ENCODE measurements around the gene TCAP. TPM values are rescaled to one million over a fixed set of nuclear protein-coding genes. Genes with fewer than 3 reads are reported as not detected.

The TCAP gene
- total RNA-seq, 2 experiments from 2014 or later = 0.78 to 0.89 TPM

DNA sequence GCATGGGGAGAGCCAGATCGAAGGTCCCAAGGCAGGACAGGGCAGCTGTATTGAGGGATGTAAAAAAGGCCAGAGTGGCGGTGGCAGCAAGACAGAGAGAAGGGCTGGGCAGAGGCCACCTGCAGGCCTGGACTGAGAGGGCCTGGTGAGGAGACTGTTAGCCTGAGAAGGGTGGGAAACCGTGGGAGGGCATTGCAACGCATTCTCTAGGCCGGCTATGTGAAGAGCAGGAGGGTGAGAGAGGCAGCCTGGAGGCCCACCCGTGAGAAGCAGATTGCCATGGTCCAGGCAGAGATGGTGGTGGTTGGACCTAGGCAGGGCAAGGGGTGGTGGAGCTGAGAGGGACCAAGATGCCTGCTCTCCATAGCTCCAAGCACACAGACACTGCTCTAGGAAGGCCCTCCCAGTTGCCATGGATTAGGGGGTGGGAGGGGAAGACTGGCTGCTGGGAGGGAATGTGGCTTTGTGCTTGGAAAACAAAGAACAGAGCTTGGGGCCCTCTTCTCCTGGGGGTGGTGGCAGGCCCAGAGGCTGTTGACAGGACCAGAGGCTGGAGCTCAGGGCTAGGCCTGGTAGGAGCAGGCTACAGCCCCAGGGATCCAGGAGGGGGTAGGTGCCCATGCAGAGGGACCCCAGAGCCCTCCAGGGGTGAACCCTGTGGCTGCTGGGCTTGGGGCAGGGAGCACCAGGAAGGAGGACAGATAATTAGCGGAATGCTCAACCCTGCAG, 12.4 kb upstream of the TCAP start:
- H3K36me3 Mint-ChIP-seq = peaks cover 4% of the 10 kb centered on the region
- H3K4me1 Mint-ChIP-seq = peaks cover 33% of the 10 kb centered on the region
- H3K9me3 Mint-ChIP-seq = no peaks in the 10 kb centered on the region
- no peaks in the 10 kb centered on the region for H3K27me3 Mint-ChIP-seq
- DNase-seq = no peak
- H3K27ac Mint-ChIP-seq = peak overlapping the region; percentile 40
- H3K4me3 Mint-ChIP-seq = no peak overlapping the region

DNA sequence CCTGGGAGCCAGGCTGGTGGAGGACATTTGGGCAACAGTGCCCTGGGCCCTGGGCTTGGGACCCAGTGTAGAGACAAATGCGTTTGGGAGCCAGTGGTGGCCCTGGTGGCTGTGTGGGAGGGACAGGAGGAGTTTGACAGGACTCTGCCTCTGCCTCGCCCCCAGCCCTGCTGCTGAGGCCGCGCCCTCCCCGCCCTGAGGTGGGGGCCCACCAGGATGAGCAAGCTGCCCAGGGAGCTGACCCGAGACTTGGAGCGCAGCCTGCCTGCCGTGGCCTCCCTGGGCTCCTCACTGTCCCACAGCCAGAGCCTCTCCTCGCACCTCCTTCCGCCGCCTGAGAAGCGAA, 11.9 kb upstream of the TCAP start:
- no peak overlapping the region for H3K4me3 Mint-ChIP-seq
- H3K27ac Mint-ChIP-seq = no peak overlapping the region
- no peak for DNase-seq
- no peaks in the 10 kb centered on the region for H3K9me3 Mint-ChIP-seq
- peaks cover 38% of the 10 kb centered on the region for H3K4me1 Mint-ChIP-seq
- H3K27me3 Mint-ChIP-seq = no peaks in the 10 kb centered on the region
- peaks cover 4% of the 10 kb centered on the region for H3K36me3 Mint-ChIP-seq

DNA sequence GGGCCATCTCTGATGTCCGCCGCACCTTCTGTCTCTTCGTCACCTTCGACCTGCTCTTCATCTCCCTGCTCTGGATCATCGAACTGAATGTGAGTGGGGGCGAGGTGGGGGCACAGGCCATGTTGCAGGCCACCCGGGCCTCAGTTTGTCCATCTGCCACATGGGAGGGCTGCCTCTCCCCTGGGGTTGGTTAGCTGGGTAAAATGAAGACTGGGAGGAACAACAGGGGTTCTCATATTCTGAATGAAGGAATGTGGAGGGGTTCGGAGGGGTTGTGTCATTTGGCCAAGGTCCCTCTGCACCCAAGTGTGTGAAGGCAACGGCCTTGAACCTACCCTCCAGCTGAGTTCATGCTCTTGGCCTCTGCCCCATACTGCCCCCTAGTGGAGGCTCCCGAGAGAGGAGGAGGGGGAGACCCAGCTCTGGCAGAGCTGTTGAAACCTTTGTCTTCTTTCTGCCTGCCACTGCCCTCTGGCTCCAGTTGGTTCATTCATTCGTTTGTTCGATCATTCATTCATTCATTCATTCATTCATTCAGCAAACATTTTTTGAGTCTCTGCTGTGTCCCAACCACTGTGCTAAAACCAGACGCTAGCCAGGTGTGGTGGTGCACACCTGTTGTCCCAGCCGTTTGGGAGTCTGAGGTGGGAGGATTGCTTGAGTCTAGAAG, 11.4 kb upstream of the TCAP start:
- Mint-ChIP-seq H3K27ac (no peak overlapping the region), H3K27me3 (no peaks in the 10 kb centered on the region), H3K9me3 (no peaks in the 10 kb centered on the region), H3K4me3 (no peak overlapping the region), H3K36me3 (peaks cover 4% of the 10 kb centered on the region), H3K4me1 (peaks cover 38% of the 10 kb centered on the region)
- DNase-seq = peak; percentile 73

DNA sequence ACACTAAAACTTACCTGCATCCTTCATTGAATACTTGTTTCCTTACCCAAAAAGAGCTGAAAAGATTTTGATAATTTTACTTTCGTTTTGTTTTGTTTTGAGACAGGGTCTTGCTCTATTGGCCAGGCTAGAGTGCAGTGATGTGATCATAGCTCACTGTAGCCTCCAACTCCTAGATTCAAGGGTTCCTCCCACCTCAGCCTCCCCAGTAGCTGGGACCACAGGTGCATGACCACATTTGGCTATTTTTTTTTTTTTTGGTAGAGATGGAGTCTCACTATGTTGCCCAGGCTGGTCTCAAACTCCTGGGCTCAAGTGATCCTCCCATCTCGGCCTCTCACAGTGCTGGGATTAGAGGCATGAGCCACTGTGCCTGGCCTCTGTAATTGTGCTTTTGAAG, 10.0 kb upstream of the TCAP start:
- peaks cover 4% of the 10 kb centered on the region for H3K36me3 Mint-ChIP-seq
- DNase-seq = no peak
- H3K27me3 Mint-ChIP-seq = no peaks in the 10 kb centered on the region
- no peak overlapping the region for H3K4me3 Mint-ChIP-seq
- H3K4me1 Mint-ChIP-seq = peaks cover 46% of the 10 kb centered on the region
- no peaks in the 10 kb centered on the region for H3K9me3 Mint-ChIP-seq
- no peak overlapping the region for H3K27ac Mint-ChIP-seq

DNA sequence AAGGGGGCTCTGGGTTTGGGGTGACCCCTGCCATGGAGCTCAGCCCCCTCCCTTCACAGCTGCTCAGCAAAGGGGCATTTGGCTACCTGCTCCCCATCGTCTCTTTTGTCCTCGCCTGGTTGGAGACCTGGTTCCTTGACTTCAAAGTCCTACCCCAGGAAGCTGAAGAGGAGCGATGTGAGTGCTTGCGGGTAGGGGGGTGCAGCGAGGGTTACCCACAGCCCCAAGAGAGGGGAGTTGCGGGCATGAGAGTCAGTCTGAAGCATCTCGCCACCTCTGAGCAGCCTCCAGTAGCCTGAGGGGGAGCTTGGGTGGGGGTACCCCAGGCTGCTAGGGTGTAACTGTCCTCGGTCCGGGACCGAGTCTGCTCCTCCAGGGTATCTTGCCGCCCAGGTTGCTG, 6.8 kb upstream of the TCAP start:
- Mint-ChIP-seq H3K4me3 (no peak overlapping the region), H3K27ac (peak overlapping the region; percentile 39), H3K36me3 (peaks cover 6% of the 10 kb centered on the region), H3K4me1 (peaks cover 40% of the 10 kb centered on the region), H3K9me3 (no peaks in the 10 kb centered on the region), H3K27me3 (no peaks in the 10 kb centered on the region)
- DNase-seq = no peak

DNA sequence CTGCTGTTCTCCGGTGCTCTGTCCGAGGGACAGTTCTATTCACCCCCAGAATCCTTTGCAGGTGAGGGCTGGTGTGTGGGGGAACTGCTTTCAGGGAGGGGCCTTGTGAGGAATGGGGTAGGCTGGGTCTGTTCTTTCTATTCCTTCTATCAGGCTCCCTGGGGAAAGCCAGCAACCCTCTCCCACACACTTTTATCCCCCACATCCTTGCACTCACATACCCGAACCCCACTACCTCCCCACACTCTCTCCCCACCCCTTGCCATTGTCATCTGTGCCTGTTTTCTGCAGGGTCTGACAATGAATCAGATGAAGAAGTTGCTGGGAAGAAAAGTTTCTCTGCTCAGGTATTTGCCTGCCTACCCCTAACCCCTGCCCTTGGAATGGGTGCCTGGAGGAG, 6.4 kb upstream of the TCAP start:
- Mint-ChIP-seq H3K36me3 (peaks cover 6% of the 10 kb centered on the region), H3K27ac (no peak overlapping the region), H3K27me3 (no peaks in the 10 kb centered on the region), H3K9me3 (no peaks in the 10 kb centered on the region), H3K4me1 (peaks cover 37% of the 10 kb centered on the region), H3K4me3 (no peak overlapping the region)
- DNase-seq = no peak

DNA sequence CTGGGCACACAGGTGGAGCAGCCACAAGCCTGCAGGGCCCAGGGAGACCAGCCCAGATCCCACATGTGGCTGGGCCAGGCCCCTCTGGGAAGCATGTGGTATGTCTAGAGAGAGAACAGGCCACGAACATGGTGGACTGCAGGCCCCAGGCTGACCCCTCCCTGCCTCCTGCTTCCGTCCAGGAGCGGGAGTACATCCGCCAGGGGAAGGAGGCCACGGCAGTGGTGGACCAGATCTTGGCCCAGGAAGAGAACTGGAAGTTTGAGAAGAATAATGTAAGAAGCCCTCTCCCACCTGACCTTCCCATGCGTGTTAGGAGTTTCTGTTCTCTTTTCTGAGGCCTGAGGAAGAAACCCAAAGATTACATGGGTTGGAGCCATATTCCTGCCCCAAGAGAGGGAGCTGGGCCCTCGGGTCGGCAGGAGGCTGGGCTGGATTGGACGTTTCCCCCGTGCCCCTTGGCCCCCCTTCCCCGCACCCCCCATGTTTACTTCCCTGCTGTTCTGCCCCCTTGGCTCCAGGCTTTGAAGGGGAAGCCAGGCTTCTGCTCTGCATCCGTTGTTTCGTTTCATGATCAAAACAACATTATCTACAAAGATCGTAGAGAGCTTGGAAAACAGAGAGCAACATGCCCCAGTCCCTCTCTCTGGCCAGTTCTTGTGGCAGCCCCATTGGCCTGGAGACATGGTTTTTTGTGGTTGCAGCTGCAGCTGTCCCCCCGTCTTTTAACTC, 5.7 kb upstream of the TCAP start:
- no peak for DNase-seq
- peak overlapping the region; percentile 42 for H3K27ac Mint-ChIP-seq
- H3K36me3 Mint-ChIP-seq = peaks cover 6% of the 10 kb centered on the region

DNA sequence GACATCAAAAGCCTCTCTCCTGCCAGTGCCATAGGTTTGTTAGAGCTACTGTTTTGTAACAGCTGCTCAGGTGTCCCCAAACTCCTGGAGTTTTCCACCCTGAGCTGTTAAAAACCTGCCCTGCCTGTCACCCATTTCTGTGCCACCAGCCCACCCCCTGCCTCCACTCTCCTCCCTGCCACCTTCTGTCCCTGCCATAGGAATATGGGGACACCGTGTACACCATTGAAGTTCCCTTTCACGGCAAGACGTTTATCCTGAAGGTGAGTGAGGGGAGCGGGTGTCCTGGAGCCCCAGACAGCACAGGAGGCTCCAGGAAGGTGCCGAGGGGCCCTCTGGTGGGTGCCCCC, 5.2 kb upstream of the TCAP start:
- peaks cover 6% of the 10 kb centered on the region for H3K36me3 Mint-ChIP-seq
- peaks cover 35% of the 10 kb centered on the region for H3K4me1 Mint-ChIP-seq
- no peaks in the 10 kb centered on the region for H3K27me3 Mint-ChIP-seq
- H3K4me3 Mint-ChIP-seq = no peak overlapping the region
- peak overlapping the region; percentile 29 for H3K27ac Mint-ChIP-seq
- H3K9me3 Mint-ChIP-seq = no peaks in the 10 kb centered on the region
- DNase-seq = no peak

More for the DNA sequence above, 5.7 kb upstream of the TCAP start:
- H3K27me3 Mint-ChIP-seq = no peaks in the 10 kb centered on the region
- peaks cover 35% of the 10 kb centered on the region for H3K4me1 Mint-ChIP-seq
- H3K4me3 Mint-ChIP-seq = no peak overlapping the region
- no peaks in the 10 kb centered on the region for H3K9me3 Mint-ChIP-seq

DNA sequence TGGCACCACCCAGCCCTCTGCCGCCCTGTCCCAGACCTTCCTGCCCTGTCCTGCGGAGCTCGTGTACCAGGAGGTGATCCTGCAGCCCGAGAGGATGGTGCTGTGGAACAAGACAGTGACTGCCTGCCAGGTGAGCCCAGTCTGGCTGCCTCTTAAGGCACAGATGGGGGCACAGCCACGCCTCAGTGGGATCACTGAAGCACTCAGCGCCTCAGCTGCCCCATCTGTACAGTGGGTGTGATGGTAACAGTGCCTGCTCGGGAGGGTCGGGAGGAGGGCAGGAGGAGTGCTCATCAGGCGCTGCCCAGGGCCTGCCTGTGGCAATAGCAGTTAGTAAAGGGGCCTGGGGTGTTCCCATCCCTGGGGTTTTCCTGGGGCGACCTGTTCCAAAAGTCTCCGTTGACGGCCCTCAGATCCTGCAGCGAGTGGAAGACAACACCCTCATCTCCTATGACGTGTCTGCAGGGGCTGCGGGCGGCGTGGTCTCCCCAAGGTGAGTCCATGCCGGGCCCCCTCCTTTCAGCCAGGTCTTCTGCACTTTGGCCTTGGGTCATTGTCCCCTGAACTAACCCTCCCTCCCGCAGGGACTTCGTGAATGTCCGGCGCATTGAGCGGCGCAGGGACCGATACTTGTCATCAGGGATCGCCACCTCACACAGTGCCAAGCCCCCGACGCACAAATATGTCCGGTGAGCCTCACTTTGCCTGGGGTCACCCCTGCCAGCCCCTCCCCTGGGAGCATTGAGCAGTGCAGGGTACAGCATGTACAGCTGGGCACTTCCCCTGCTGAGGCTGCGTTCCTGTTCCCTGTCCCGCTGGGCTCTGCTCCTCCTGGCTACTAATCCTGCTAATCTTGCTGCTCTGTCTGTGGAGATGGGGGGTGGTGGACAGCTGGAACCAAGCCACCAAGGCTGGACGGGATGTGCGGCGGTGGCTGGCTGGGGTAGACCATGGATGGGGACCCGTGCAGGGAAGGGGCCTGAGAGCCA, 4.5 kb upstream of the TCAP start:
- peaks cover 2% of the 10 kb centered on the region for H3K36me3 Mint-ChIP-seq
- H3K9me3 Mint-ChIP-seq = no peaks in the 10 kb centered on the region
- peaks cover 28% of the 10 kb centered on the region for H3K4me1 Mint-ChIP-seq
- no peak for DNase-seq
- H3K27me3 Mint-ChIP-seq = no peaks in the 10 kb centered on the region
- H3K27ac Mint-ChIP-seq = no peak overlapping the region
- H3K4me3 Mint-ChIP-seq = no peak overlapping the region

DNA sequence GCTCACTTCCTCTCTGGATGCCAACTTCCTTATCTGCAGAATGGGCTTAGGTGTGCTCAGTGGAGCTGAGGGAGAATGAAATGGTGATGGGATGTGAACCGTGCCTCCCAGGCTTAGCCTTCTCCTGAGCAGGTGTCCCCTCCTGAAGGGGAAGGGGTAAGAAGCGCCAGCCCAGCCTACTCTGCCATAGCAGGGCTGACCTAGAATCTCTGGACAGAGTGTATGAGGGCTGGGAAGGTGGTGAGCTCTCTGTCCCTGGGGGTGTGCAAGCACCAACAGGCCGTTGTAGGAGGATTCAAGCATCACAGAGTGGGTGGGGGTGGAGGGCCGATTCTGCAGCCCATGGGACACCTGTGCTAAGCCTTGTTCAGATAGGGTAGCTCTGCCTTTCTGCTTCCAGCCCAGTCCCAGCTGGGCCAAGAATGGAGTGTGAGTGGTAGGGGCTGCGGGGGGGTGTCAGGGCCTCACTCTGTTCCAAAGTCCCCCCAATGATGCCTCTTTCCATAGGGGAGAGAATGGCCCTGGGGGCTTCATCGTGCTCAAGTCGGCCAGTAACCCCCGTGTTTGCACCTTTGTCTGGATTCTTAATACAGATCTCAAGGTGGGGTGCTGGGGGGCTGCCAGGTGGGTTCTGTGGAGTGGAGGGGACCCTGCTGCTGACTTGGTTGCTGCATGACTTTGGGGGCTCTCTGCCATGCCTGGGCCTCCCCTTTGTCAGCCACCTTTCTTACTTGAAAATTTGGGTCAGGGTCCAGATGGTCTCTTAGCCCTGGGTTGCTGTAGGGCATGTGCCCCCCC, 3.2 kb upstream of the TCAP start:
- H3K4me1 Mint-ChIP-seq = peaks cover 26% of the 10 kb centered on the region
- H3K27me3 Mint-ChIP-seq = peaks cover 10% of the 10 kb centered on the region
- no peak overlapping the region for H3K4me3 Mint-ChIP-seq
- H3K36me3 Mint-ChIP-seq = peaks cover 2% of the 10 kb centered on the region
- H3K27ac Mint-ChIP-seq = no peak overlapping the region
- H3K9me3 Mint-ChIP-seq = no peaks in the 10 kb centered on the region
- DNase-seq = no peak

DNA sequence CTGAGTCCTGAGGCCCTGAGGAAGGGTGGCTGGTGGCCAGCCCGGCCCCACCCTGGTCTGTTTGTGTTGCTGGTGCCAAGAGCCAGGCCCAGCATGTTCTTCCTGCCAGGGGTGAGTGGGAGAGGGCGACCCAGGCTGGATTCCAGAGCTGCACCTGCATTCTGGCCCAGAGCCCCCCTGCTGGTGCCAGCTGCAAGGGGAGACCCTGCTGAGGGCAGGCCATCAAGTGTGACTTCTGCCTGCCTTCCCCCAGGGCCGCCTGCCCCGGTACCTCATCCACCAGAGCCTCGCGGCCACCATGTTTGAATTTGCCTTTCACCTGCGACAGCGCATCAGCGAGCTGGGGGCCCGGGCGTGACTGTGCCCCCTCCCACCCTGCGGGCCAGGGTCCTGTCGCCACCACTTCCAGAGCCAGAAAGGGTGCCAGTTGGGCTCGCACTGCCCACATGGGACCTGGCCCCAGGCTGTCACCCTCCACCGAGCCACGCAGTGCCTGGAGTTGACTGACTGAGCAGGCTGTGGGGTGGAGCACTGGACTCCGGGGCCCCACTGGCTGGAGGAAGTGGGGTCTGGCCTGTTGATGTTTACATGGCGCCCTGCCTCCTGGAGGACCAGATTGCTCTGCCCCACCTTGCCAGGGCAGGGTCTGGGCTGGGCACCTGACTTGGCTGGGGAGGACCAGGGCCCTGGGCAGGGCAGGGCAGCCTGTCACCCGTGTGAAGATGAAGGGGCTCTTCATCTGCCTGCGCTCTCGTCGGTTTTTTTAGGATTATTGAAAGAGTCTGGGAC, 2.4 kb upstream of the TCAP start:
- no peak overlapping the region for H3K27ac Mint-ChIP-seq
- H3K36me3 Mint-ChIP-seq = peaks cover 2% of the 10 kb centered on the region
- DNase-seq = no peak
- H3K4me1 Mint-ChIP-seq = peaks cover 24% of the 10 kb centered on the region
- no peaks in the 10 kb centered on the region for H3K9me3 Mint-ChIP-seq
- no peak overlapping the region for H3K4me3 Mint-ChIP-seq
- peaks cover 13% of the 10 kb centered on the region for H3K27me3 Mint-ChIP-seq

DNA sequence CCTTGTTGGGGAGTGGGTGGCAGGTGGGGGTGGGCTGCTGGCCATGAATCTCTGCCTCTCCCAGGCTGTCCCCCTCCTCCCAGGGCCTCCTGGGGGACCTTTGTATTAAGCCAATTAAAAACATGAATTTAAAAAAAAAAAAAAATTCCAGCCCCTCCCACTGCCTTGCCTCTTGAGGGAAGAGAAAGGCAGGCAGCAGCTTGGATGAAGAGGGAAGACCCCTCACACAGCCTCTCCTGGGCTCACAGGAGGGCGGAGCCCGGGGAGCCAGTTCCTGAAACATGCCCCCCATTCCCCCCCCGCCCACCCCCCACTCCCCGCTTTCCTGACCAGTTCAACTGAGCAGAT, 1.8 kb upstream of the TCAP start:
- Mint-ChIP-seq H3K9me3 (no peaks in the 10 kb centered on the region), H3K4me3 (no peak overlapping the region), H3K36me3 (peaks cover 2% of the 10 kb centered on the region), H3K4me1 (peaks cover 19% of the 10 kb centered on the region), H3K27ac (no peak overlapping the region), H3K27me3 (peaks cover 15% of the 10 kb centered on the region)
- no peak for DNase-seq

DNA sequence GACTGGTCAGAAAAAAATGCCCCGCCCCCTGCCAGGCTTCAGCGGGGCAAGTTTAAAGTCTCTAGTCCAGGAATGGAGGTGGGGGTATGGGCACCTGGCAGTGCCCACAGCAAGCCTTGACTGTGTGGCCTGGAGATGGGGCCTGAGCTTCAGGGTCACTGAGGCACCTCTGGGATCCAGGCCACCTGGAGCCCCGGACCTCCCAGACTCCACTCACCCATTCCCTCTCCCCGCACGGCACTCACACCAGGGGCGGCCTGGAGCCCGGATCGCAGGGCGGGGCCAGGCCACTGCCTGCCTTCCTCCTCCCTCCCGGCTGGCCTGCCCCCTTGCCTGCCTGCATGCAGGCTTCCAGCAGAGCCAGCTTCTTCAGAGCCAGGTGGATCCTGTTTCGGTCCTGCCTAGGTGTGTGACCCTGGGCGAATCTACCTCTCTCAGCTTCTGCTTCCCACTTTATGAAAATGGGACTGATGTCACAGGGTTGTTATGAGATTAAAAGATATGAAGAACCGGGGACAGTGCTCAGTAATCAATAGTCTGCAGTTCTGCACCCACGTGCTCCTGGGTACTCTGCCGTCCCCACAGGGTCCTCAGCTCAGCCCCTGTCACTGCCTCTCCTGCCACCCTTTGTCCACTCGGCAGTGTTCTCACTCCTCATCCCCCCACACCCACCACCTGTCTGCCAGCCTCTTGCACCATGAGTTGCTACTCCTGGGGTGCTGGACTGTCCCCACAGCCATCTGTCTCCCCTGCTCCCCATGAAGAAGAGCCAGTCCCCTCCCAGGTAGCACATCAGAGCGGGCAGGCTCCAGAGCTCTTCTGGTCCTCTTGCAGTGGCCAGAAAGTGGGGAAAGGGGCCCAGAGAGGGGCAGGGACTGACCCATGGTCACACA, 1.2 kb upstream of the TCAP start:
- H3K4me3 Mint-ChIP-seq = no peak overlapping the region
- peaks cover 2% of the 10 kb centered on the region for H3K36me3 Mint-ChIP-seq
- H3K9me3 Mint-ChIP-seq = no peaks in the 10 kb centered on the region
- no peak overlapping the region for H3K27ac Mint-ChIP-seq
- DNase-seq = no peak
- peaks cover 20% of the 10 kb centered on the region for H3K27me3 Mint-ChIP-seq
- peaks cover 17% of the 10 kb centered on the region for H3K4me1 Mint-ChIP-seq

Measured in activated naive CD8-positive, alpha-beta T cell treated with anti-CD3 and anti-CD28 coated beads for 36 hours (primary cell).